ENCODE data around the gene ELAVL1. TPM values are rescaled to one million over a fixed set of nuclear protein-coding genes. Genes with fewer than 3 reads are reported as not detected.

Gene ELAVL1
- total and polyA plus RNA-seq, 9 of the 15 experiments (the other 6 are each of a cell fraction or from before 2014, with no cell fraction given): 4.3 to 172 (median 69.2) TPM

DNA sequence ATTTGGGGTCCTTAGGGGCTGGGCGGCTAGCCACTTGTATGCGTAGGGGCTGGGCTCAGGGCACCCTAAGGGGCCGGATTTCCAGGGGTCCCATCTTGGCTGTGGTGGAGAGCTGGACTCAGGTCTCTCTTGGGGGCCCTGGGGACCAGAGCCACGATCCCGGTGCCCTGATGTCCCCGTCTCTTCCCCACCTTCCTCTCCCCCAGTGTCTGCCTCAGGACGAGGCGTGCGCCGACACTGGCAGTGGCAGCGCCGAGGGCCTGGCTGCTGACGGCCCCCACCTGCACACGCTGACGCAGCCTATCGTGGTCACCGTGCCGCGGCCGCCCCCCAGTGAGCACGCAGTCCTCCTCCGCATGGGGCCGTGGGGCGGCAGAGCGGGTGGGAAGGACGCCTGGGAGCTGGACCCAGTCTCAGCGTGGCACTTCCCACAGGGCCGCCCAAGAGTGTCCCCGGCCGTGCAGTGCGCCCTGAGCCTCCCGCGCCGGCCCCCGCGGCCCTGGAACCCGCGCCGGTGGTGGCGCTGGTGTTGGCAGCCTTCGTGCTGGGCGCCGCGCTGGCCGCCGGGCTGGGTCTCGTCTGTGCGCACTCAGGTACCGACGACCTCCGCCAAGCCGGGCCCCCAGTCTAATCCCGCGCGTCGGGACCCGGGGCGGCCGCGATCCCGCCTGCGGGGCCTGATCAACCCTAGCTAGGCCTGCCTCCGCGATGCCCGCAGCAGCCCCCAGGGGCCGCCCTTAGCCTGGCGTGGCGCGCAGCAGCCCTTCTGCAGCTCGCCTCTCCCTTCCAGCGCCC, 88.0 kb downstream of the ELAVL1 start (continued):
- TF ChIP-seq, protein P1, sequence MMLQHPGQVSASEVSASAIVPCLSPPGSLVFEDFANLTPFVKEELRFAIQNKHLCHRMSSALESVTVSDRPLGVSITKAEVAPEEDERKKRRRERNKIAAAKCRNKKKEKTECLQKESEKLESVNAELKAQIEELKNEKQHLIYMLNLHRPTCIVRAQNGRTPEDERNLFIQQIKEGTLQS (IDR thresholded peaks at IDR 0.05): no peak
- TF ChIP-seq, protein P1 (CRISPR knock-in tag; conservative IDR thresholded peaks at IDR 0.05): no peak
- TF ChIP-seq HNRNPL (IDR thresholded peaks at IDR 0.05; ENCODE audit: low read depth, low read length) (peak; percentile 82), NONO (IDR thresholded peaks at IDR 0.05; ENCODE audit: low read depth in 2 of 2, low read length in 1 of 2) (no peak), HOXB6 (CRISPR knock-in tag; IDR thresholded peaks at IDR 0.05; ENCODE audit: borderline replicate concordance) (no peak), ETS1 (conservative IDR thresholded peaks at IDR 0.05; ENCODE audit: control insufficient read depth, low read depth, low read length) (no peak), ZNF436 (CRISPR knock-in tag; IDR thresholded peaks at IDR 0.05) (no peak)
- TF ChIP-seq, protein P2, sequence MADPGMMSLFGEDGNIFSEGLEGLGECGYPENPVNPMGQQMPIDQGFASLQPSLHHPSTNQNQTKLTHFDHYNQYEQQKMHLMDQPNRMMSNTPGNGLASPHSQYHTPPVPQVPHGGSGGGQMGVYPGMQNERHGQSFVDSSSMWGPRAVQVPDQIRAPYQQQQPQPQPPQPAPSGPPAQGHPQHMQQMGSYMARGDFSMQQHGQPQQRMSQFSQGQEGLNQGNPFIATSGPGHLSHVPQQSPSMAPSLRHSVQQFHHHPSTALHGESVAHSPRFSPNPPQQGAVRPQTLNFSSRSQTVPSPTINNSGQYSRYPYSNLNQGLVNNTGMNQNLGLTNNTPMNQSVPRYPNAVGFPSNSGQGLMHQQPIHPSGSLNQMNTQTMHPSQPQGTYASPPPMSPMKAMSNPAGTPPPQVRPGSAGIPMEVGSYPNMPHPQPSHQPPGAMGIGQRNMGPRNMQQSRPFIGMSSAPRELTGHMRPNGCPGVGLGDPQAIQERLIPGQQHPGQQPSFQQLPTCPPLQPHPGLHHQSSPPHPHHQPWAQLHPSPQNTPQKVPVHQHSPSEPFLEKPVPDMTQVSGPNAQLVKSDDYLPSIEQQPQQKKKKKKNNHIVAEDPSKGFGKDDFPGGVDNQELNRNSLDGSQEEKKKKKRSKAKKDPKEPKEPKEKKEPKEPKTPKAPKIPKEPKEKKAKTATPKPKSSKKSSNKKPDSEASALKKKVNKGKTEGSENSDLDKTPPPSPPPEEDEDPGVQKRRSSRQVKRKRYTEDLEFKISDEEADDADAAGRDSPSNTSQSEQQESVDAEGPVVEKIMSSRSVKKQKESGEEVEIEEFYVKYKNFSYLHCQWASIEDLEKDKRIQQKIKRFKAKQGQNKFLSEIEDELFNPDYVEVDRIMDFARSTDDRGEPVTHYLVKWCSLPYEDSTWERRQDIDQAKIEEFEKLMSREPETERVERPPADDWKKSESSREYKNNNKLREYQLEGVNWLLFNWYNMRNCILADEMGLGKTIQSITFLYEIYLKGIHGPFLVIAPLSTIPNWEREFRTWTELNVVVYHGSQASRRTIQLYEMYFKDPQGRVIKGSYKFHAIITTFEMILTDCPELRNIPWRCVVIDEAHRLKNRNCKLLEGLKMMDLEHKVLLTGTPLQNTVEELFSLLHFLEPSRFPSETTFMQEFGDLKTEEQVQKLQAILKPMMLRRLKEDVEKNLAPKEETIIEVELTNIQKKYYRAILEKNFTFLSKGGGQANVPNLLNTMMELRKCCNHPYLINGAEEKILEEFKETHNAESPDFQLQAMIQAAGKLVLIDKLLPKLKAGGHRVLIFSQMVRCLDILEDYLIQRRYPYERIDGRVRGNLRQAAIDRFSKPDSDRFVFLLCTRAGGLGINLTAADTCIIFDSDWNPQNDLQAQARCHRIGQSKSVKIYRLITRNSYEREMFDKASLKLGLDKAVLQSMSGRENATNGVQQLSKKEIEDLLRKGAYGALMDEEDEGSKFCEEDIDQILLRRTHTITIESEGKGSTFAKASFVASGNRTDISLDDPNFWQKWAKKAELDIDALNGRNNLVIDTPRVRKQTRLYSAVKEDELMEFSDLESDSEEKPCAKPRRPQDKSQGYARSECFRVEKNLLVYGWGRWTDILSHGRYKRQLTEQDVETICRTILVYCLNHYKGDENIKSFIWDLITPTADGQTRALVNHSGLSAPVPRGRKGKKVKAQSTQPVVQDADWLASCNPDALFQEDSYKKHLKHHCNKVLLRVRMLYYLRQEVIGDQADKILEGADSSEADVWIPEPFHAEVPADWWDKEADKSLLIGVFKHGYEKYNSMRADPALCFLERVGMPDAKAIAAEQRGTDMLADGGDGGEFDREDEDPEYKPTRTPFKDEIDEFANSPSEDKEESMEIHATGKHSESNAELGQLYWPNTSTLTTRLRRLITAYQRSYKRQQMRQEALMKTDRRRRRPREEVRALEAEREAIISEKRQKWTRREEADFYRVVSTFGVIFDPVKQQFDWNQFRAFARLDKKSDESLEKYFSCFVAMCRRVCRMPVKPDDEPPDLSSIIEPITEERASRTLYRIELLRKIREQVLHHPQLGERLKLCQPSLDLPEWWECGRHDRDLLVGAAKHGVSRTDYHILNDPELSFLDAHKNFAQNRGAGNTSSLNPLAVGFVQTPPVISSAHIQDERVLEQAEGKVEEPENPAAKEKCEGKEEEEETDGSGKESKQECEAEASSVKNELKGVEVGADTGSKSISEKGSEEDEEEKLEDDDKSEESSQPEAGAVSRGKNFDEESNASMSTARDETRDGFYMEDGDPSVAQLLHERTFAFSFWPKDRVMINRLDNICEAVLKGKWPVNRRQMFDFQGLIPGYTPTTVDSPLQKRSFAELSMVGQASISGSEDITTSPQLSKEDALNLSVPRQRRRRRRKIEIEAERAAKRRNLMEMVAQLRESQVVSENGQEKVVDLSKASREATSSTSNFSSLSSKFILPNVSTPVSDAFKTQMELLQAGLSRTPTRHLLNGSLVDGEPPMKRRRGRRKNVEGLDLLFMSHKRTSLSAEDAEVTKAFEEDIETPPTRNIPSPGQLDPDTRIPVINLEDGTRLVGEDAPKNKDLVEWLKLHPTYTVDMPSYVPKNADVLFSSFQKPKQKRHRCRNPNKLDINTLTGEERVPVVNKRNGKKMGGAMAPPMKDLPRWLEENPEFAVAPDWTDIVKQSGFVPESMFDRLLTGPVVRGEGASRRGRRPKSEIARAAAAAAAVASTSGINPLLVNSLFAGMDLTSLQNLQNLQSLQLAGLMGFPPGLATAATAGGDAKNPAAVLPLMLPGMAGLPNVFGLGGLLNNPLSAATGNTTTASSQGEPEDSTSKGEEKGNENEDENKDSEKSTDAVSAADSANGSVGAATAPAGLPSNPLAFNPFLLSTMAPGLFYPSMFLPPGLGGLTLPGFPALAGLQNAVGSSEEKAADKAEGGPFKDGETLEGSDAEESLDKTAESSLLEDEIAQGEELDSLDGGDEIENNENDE (IDR thresholded peaks at IDR 0.05; ENCODE audit: low read depth, low read length): no peak
